Measurements from ENCODE around the gene KIF20B. TPM values are rescaled to one million over a fixed set of nuclear protein-coding genes. Genes with fewer than 3 reads are reported as not detected.

KIF20B gene
- total and polyA plus RNA-seq, 2 of the 13 experiments (the other 11 are each of a cell fraction or from before 2014, with no cell fraction given): 3.5 to 38.6 TPM

- H3K36me3 ChIP-seq (replicated peaks in 1 of 2; ENCODE audit: control insufficient read depth in 1 of 2, insufficient read depth in 2 of 2, low read length in 2 of 2): no peaks in the 10 kb centered on the region
- WGBS (ENCODE audit: low lambda C conversion rate): 75% methylated on average over 2 of the region's 2 CpGs
- H3K79me2 ChIP-seq (ENCODE audit: insufficient read depth, low read length): no peaks in the 10 kb centered on the region
- H3K4me2 ChIP-seq (ENCODE audit: low read depth, low read length): no peak overlapping the region
- in situ Hi-C loops (cut with HindIII; ENCODE audit: extremely low pct_ligation_motif_present, low pct_unique_long_range_greater_than_20kb): no loop called here
- intact Hi-C loops (cut with micrococcal nuclease; ENCODE audit: unreplicated experiment): no loop called here
- H2AFZ ChIP-seq (ENCODE audit: low read length): no peak overlapping the region
- no peak for FAIRE-seq
- no peak overlapping the region for H3K9ac ChIP-seq (ENCODE audit: insufficient read depth, low read depth, low read length)
- H3K9me3 ChIP-seq (ENCODE audit: low read length): no peaks in the 10 kb centered on the region
- DNase-seq (ENCODE audit: low spot score): no peak
- POLR2A ChIA-PET: no interaction called here
- TF ChIP-seq TRIM24 (CRISPR knock-in tag; IDR thresholded peaks at IDR 0.05) (no peak), FOXP4 (CRISPR knock-in tag; IDR thresholded peaks at IDR 0.05) (no peak), SMARCE1 (IDR thresholded peaks at IDR 0.05; ENCODE audit: borderline replicate concordance) (no peak), EHMT2 (IDR thresholded peaks at IDR 0.05; ENCODE audit: borderline replicate concordance, low read depth, low read length) (no peak), ARID2 (CRISPR knock-in tag; IDR thresholded peaks at IDR 0.05; ENCODE audit: borderline replicate concordance) (no peak), MEF2D (CRISPR knock-in tag; IDR thresholded peaks at IDR 0.05) (no peak), BHLHE40 (IDR thresholded peaks at IDR 0.05; ENCODE audit: low read length) (no peak), ZNF614 (CRISPR knock-in tag; IDR thresholded peaks at IDR 0.05; ENCODE audit: borderline replicate concordance) (no peak), MED8 (CRISPR knock-in tag; IDR thresholded peaks at IDR 0.05; ENCODE audit: insufficient replicate concordance) (no peak), FOXP1 (IDR thresholded peaks at IDR 0.05) (no peak), FOXP1 (CRISPR knock-in tag; IDR thresholded peaks at IDR 0.05) (no peak), MTA3 (CRISPR knock-in tag; IDR thresholded peaks at IDR 0.05) (no peak), ZNF850 (CRISPR knock-in tag; conservative IDR thresholded peaks at IDR 0.05) (no peak), NCOR1 (IDR thresholded peaks at IDR 0.05; ENCODE audit: borderline replicate concordance, low read length) (no peak)
- CTCF ChIA-PET (ENCODE audit: low intra/inter-chr PET ratio, low total read pairs): no interaction called here
- no peaks in the 10 kb centered on the region for H3K4me1 ChIP-seq (ENCODE audit: insufficient read depth, low read length)
- no peak for ATAC-seq
- no TSS peak for BruUV-seq (replicated peaks)
- H3K4me3 ChIP-seq (replicated peaks in 1 of 3; ENCODE audit: insufficient read depth in 1 of 3, low read depth in 2 of 3, low read length in 3 of 3): no peak overlapping the region
- H3K27ac ChIP-seq (ENCODE audit: extremely low read length, insufficient read depth, low read length): no peak overlapping the region
- no peaks in the 10 kb centered on the region for H4K20me1 ChIP-seq (ENCODE audit: insufficient read depth, low read length)
- no peaks in the 10 kb centered on the region for H3K27me3 ChIP-seq (ENCODE audit: control insufficient read depth in 1 of 2, insufficient read depth in 2 of 2, low read length in 2 of 2)
These were observed 104.2 kb downstream of the KIF20B start for GRCh38 chr10:89805599-89806013.
